UCSD-AML1 (cell line): ENCODE data around the gene CAPN15.
"Not testable (repeated sequence)": the region's sequence is repeated elsewhere in the genome, so short reads cannot be mapped to it uniquely, and the experiment has no call there.

Experiments used
- DNase-seq: peaks from one replicate; lab custom pipeline; 2025; ENCODE audit not compliant: unreplicated experiment; lab: John Stamatoyannopoulos, UW

The CAPN15 gene

GRCh38 chr16:589658-590187 is 62.2 kb downstream of the CAPN15 start, which contains the start of gene RAB40C:
Gene RAB40C, plus strand, starts transcription at chr16:590066. Its CDS starts 226 bp downstream, at chr16:590292.
- peak; percentile 97 for DNase-seq

GRCh38 chr16:590188-590814 is 62.8 kb downstream of the CAPN15 start:
- peak; percentile 61 for DNase-seq

GRCh38 chr16:590815-591200 is 63.3 kb downstream of the CAPN15 start:
- DNase-seq = no peak

DNA sequence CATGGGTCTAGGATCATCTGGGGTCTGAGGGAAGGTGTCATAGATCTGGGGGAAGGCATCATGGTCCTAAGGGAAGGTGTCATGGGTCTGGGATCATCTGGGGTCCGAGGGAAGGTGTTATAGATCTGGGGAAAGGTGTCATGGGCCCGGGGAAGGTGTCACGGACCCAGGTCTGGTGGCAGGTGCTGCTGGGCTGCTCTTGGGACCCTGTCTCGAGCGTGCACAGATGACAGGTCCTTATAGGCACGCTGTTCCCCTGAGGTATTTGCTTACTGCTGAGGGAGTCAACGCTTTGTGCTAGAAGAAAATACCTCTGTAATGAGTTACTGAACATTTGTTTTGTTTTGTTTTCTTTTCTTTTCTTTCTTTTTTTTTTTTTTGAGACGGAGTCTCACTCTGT is 63.7 kb downstream of the CAPN15 start:
- DNase-seq = no peak

GRCh38 chr16:591892-592517 is 64.5 kb downstream of the CAPN15 start:
- no peak for DNase-seq

DNA sequence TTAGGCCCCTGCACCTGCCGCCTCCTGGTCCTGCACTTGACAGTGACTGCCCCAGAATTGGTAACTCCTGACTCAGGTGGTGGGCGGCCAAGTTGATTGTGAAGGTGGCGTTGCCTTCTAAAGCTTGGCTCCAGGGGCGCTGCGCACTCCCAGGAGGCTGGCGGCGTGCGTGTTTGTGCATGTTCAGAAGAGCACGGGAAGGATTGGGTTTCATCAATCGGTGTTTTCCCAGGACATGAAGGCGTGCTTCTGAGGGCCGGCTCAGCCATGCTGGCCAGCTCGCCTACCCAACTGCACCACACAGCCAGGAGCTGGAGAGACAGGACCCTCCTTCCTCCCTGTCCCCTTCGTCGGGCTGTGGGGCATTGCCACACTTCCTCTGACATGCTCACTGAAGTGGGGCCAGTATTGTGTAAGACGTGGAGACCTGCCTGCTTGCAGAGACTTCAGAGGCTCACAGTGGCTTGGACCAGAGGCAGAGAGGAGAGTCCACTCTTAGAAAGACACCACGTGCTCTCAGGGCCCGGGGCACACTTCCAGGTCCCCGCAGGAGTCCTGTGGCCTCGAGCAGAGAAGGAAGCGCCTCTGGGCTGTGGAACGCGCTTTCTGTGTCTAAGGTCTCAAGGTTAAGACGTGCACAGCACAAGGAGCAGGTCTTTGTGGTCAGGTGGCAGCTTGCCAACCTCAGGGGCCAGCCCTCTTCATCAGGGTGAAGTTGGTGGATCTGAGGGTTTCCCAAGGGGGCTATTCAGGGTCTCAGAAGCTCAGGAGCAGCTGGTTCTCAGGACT is 65.2 kb downstream of the CAPN15 start:
- DNase-seq = peak; percentile 45

- no peak for DNase-seq
Observed at GRCh38 chr16:593406-593805, 65.9 kb downstream of the CAPN15 start.

GRCh38 chr16:593807-594206 is 66.3 kb downstream of the CAPN15 start:
- DNase-seq = no peak

GRCh38 chr16:595094-595528 is 67.6 kb downstream of the CAPN15 start:
- DNase-seq = no peak

DNA sequence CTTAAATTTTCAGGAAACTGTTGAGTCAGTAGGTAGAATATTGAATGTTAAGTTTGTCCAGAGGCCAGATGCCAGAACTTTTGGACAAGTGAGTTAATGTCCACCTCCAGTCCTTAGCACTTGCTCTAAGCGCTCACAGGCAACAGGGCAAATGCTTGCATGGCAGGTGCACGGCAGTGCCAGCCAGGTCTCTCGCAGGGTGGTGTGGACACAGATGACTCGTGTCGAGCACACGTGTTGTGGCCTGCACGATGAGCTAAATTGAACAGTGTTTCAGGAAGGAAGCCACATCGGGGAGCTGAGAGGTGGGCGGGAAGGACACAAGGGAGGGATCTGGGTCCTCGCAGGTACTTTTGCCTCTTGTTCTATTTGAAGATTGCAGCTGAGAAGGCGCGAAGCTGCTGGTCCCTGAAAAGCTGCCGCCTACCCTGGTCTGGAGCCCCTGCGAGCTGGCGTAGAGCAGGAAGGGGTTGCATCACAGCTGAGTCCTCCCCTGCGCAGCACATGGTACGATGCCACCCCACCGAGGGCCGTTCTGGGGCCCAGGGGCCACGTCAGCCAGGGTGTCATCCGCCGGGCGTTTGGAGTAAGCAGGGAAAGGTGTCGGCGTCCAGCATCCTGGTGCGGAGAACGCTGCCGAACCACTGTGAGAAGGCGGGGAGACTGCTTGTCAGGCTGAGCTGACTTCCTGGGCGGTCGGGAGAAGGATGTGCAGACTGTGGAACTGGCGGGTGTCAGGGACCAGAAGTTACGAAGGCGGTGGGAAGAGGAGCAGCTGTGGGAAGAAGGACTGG is 68.6 kb downstream of the CAPN15 start:
- no peak for DNase-seq

DNA sequence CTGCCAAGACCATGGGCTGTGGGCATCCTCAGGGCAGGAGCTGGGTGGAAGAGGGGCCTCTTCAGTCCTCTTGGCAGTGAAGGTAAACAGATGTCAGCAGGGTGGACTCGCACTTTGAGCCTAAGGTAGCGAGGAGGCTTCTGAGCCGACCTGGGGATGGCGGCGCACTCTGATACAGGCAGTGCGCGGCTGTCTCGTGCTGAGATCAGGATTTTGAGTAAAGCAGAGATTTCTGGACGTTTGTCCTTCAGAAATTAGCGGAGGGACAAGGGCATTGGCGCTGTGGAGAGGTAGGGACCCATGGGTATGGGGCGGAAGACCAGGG is 69.2 kb downstream of the CAPN15 start:
- DNase-seq = no peak

- not testable (repeated sequence) for DNase-seq
Observed at GRCh38 chr16:597655-598054, 70.1 kb downstream of the CAPN15 start.

- no peak for DNase-seq
Observed at GRCh38 chr16:598823-599739, 71.6 kb downstream of the CAPN15 start.

DNA sequence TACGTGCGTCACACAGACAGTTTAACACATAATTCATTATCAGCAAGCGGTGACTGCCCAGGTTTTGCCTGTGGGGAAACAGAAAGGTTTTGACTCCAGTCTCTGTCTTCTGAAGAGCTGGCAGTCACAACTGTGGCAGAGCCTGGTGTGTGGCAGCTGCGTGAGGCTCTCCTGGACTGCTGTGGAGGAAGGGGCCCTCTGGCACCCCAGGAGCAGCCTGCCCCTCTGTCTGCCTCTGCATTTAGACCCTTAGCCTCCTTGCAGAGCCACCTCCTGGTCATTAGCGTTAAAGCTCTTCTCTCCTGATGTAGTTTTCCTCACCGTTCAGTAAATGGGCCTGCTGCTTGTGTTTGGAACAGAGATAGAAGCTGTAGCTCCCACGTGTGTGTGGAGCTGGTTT is 73.3 kb downstream of the CAPN15 start:
- peak; percentile 27 for DNase-seq

DNA sequence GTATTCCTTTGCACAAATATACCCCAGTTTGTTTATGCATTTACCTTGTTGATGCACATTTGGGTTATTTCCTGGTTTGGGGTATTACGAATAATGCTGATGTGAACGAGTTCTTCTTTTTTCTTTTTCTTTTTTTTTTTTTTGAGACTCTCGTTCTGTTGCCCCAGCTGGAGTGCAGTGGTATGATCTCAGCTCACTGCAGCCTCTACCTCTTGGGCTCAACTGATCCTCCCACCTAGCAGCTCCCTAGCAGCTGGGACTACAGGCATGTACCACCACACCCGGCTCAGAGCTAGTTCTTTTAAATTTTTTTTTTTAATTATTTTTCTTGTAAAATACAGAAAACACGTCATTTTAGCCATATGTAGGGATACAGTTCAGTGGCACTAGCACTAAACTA is 76.4 kb downstream of the CAPN15 start:
- DNase-seq = no peak
